Stimulated activated naive CD4-positive, alpha-beta T cell (primary cell): Measurements from ENCODE around the gene GATAD2B.

Source experiments
- DNase-seq, 6 experiments: peaks; one replicate each; lab custom pipeline; 2025; lab: John Stamatoyannopoulos, UW

Gene GATAD2B

DNA sequence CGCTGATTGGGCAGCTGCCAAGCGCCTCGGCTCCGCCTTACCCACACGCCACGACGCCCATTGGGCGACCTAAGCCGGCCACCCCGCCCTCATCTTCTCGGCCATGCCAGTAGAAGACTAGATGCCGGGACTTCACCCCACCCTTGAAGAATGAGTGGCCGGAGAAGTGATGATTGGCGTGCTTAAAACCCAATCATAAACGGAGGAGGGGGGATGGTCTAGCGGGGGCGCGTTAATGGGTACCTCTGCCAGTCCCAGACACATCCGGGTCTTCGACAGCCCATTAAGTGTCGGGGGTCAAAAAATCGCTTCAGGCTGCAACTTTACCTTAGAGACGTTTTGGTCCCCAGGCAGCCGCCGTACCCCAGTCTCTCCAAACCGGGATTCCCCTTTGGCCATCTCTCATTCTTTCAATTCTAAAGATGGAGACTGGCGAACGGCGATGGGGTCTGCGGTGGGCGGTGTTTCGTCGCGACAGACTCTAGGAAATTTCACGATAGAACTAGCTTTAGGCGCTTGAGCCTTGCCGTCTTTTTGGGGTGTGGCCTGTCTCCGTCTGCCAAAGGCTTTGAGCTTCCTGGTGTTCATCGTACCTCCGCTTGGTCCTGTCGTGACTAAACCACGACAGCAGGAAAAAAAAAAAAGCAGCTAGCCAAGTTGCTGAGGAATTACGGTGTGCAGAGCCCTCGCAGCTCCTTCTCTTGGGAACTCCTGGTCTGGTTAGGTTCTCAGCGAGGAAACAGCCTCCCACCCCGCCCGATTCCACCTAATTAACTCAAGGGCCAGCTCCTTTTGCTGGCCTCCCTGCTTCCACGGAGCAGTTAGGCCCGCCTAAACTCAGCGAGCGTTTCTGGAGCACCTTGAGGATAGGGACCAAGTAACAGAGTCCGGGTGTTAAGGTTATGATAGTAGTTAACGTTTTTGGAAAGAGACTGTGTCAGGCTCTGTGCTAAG is at the start of gene GATAD2B:
TSS of gene GATAD2B (minus strand) at position 1 of the 954 bp plus-strand sequence. CDS start 94,625 bp downstream, outside the sequence.
- DNase-seq, result peak; percentile 98 to 100 (median 99)

DNA sequence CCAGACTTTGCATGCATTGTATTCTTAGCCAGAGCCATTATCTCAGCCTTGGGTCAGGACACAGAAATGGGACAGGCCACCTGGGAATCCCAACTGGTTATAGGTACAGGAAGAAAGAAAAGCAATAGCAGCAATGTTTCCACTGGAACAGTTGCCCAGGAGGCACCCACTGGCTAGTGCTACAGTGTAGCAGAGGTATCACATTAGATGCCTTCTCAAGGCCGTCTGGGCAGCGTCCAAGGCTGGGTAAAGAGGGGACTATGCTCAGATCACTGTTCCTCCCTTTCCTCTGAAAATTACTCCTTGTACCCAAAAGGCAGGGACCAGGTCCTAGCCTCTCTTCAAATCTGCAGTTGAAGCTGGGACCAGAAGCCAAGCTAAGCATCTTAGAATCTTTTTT is 47.6 kb upstream of the GATAD2B start:
- DNase-seq, result no peak

DNA sequence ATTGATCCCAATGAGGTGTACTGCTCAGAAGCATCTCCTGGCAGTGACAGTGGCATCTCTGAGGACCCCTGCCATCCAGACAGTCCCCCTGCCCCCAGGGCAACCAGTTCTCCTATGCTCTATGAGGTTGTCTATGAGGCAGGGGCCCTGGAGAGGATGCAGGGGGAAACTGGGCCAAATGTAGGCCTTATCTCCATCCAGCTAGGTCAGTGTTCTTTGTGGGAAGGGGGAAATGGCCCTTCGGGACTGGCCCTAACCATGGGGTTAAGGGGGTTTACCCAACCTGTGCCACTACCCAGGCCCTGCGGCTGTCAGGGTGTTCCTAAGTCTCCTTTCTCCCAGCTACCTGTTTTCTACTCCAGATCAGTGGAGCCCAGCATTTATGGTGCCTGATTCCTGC is 46.2 kb upstream of the GATAD2B start:
- no peak for DNase-seq

DNA sequence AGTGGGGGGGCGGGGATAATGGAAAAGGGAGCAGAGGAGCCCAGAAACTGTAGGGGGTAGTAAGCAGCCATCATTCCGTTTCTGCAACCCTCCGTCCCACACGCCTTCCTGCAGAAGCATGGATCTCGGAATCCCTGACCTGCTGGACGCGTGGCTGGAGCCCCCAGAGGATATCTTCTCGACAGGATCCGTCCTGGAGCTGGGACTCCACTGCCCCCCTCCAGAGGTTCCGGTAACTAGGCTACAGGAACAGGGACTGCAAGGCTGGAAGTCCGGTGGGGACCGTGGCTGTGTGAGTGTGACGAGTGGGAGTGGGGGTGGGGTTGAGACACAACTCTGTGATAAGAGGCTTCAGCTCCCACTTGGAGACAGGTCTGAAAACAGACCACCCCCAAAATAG is 45.6 kb upstream of the GATAD2B start:
- DNase-seq, result no peak

DNA sequence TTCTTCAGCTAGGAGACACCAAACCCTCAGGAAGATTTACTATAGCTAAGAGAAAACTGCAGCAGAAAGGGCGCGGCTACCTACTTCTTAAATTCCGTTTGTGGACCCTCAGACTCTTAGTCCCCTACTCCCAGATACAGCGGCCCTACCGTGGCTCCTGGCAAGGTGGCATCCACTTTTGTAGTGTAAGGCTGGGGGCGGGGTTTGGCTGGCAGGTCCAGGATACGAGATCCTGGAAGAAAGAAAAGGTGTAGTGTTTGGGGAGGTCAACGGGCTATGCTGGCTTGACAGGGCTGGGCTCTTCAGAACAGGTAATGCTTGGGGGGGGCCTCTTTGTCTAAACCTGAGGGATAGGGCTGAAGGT is 45.2 kb upstream of the GATAD2B start:
- DNase-seq, result peak in 1 of 6 experiments; percentile 45

DNA sequence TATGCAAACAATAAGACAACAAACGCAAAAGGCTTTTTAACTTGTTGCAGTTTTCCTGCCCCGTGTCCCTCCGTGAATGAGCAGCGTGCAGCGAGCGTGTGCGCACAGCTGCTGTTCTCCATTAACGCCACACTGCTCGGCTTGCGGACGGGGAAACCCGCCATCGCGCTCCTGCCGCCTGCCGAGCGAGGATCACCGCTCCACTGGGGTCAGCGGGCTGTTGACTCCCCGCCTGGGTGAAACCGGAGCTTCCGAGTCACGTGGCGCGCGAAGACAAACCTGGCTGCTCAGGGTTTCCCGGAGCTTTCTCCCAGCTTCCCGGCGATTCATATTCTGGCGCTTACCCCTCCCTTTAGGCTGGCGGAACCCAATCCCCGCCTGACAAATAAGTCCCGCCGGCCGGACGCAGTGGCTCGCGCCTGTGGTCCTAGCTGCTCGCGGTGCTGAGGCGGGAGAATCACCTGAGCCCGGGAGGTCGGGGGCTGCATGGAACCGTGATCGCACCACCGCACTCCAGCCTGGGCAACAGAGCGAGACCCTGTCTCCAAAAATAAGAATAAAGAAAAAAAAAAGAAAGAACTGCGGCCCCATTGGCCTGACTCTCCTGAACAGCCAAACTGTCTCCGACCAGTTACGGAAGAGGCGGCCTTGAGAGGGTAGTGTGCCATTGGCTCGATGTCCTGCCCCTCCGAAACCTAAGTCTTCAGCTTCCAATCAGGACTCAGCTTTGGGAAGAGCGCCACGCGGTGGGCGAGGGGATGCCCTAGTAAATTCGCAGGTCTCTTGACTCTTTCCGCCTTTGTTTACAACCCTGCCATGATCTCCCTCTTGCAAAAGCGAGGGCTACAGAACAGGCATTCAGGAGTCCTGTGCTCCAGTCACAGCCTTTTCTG is 44.6 kb upstream of the GATAD2B start, which contains the start of gene CREB3L4:
TSS of gene CREB3L4 (plus strand) at position 796 of the 893 bp plus-strand sequence. CDS start 624 bp downstream, outside the sequence.
- peak; percentile 69 to 87 (median 81) for DNase-seq

DNA sequence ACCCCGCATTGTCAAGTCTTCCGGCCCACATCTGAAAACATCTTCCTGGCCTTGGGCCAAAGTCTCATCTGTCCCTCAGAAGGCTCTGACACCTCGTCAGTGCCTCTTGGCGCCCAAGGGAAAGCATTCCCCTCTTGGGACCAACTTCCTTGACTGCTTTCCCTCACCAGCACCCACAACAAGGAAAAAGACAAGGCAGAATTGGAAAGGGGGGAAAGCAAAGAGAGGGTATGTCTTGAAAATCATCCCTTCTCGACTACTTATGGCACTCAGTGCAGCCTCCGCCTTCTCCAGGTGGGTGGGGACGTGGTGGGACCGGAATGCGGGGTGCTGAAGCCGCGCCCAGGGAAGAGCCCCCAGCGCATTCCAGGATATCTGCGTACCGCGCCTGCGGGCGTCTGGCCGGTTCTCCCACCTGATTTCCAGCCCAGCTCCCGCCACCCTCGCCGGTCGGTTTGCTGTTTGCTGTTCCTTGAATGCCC is 41.1 kb upstream of the GATAD2B start:
- peak in 1 of 6 experiments; percentile 42 for DNase-seq

DNA sequence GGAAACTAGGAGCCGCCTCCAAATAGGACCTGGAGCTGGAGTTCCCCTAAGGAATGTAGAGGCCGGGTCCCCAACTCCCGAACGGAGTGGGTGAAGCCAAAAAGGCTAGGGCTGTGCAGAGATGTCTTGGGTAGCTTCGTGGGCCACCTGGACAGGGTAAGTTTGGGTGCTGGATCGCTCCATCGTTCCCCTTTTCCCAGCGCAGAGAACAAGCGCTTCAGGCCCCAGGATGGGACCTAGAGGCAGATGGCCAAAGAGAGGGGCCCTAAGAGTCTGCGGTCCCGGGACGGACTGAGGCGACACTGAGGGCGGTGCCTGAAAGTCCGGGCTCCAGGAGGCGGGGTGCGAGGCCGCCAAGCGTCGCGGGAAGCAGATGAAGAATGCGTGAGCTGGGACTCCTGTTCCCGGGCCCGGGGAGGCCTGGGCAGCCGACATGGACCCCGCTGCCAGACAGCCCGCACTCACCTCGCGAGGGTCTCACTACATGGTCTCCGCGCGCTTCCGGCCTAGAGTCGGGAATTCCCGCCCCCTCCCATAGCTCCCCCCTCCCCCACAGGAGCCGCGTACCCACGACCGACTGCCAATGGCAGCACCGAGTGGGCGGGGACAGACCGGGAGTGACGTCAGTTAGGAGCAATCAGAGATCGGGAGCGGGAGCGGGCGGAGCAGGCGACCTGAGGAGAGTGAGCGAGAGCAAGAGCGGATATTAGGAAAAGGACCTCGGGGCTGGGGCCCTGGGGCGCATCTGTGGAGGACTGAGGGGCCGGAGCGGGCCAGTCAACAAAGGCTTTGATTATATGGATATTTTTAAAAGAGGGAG is 40.5 kb upstream of the GATAD2B start, which contains the start of gene SLC39A1:
TSS of gene SLC39A1 (minus strand) at position 508 of the 820 bp plus-strand sequence. CDS start 822 bp downstream, outside the sequence.
- peak; percentile 80 to 97 (median 90) for DNase-seq

DNA sequence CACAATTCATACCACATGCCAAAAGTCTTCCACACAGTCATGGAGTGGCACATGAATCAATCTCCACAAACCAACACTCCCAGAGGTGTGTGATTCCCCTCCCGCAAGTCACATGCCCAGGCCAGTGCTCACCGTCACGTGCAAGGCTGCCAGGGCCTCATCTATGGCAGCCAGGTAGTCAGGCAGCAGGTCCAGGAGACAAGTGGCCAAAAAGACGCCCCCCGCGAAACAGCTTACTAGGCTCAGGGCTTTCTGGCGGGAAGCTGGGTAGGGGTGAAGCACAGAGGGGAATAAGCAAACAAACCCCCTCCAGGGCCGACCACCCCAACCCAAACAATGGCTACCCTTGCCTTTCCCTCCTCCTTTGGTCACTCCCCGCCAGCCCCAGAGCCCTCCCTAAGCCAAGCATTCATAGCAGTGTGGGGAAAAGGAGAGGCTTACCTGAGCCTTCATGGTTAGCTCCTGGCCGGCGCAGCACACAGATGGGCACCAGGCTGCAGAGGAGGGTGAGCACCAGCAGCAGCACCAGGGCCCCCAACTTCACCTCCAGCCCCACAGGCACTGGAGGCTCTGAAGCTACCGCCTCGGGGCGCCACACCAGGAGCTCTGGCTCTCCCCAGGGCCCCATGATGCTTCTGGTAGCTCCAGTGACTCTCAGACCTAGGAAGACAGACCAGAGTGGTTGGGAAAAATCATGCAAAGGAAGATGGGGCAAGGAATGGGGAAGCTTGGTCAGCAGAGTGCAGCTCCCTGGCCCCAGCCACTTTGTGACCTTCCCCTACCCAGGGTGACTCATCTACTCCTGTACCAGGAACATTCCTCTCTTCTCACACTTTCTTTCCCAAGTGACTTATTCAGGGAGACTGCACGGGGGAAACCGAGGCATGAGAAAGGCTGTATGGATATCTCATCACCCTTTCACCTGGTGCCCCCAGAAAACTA is 39.6 kb upstream of the GATAD2B start:
- no peak for DNase-seq

DNA sequence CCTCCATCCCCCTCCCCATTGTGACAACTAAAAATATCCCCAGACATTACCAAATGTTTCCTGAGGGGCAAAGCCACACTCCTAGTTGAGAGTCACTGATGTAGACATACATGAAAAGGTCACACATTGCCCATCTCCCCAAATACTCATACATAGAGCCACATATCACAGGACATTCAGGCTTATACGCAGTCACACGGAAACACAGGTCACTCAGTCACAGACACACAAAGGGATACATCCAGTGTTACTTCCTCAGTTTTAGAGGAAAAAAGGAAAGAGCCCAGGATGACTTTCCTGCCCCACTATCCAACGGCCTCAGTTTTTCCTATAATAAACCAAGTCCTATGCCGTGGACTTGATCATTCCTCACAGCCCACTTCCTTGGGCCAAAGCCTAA is 38.6 kb upstream of the GATAD2B start:
- DNase-seq, result no peak

DNA sequence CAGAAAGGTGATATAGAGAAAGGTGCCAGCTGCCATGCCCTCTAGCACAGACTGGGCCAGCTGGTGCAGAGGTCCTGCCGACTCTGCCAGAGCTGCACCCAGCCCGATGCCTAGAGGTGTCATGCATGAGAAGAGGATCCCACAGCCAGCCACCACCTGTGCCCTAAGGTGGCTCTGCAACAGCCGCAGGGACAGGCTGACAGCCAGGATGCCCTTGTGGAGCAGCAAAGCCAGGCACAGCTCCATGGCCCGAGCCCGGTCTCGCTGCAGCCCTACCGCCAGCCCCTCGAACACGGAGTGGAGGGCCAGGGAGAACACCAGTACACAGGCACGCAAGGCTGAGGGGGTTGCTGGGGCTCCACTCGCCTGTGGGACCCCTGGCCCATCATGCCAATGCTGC is 37.4 kb upstream of the GATAD2B start:
- no peak for DNase-seq

DNA sequence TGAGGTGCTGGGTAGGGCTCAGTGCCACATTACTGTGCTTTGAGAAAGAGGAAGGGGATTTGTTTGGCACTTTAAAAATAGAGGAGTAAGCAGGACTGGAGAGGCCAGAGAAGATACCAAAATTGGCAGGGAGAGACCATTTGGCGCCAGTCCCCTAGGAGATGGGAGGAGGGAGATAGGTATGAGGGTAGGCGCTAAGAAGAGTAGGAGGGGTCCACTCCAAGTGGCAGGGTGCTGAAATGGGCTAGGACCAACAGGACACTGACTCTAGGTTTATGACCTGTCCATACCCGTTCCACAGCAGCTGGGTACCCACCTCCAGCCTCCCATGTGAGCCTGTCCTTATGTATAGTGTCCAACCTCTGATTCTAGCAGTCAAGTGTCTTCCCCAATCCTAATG is 36.7 kb upstream of the GATAD2B start:
- no peak for DNase-seq

DNA sequence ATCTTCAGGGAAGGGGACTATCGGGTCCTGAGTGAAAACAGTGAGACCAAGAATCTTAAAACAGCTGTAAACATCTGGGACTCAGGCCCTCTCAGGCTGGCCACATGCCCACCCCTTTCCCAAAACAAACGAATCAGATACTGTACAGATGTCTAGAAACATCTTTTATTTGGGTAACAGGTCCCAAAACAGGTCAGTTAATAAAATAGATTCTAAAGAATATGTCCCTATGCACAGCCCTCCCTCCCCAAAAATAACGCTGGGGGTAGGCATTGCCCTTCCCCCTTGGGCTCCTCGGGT is 36.1 kb upstream of the GATAD2B start:
- no peak for DNase-seq

DNA sequence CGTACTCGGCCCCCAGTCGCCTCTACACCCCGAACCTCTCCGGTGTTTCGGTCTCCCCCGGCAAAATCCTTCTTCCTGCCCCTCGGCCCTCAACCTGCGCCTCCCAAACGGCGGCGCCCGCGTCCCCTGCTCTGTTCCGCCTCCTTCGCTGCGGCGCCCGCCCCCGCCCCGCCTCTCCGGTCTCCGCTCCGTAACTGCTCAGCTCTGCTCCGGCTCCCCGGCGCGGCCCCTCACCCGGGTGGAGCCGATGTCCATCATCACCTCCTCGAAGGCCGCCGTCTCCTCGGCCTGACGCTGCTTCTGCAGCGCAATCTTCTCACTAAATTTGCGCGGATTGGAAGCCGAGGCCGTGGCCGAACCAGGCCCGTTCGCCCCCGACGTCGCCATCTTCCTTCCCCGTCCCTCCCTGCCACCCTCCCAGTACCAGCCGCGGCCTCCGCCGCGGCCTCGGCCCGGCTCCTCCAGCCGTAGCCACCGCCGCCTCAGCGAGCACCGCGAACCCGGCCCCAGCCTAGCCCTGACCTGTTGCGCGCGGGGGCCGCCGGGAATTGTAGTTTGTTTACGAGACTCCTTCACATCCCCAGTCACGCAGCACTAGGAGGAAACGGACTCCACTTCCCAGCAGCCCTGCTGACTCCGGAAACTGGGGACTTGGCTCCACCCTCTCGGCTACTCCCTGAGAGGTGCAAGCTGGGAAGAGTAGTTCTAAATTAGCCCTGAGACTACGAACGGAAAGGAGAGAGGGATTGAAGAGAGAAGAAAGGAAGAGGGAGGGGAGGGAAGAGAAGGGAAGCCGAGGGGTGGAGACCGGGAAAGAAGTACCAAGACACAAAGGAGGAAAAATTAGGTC is 35.6 kb upstream of the GATAD2B start, which contains the start of gene CRTC2:
TSS of gene CRTC2 (minus strand) at position 502 of the 850 bp plus-strand sequence. CDS start at position 387, 115 bp downstream.
- DNase-seq, result peak; percentile 93 to 97 (median 95)

DNA sequence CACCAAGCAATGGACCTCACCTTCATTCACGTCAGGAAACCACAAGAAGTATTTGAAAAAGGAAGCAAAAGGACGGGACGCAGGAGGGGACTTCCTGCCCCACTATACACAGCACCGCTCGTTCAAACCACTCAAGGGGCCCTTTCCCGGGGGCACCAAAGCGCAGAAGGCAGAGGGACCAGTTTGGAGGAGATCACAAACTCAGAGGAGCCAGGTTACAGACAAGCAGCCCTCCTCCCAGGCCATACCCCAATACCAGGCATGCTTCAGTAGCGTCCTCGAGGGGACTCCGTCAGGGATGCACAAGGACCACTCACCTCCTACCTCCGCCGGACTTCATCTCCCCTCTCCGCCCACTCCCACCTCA is 35.0 kb upstream of the GATAD2B start:
- DNase-seq, result peak in 4 of 6 experiments; percentile 29 to 72 (median 36)

DNA sequence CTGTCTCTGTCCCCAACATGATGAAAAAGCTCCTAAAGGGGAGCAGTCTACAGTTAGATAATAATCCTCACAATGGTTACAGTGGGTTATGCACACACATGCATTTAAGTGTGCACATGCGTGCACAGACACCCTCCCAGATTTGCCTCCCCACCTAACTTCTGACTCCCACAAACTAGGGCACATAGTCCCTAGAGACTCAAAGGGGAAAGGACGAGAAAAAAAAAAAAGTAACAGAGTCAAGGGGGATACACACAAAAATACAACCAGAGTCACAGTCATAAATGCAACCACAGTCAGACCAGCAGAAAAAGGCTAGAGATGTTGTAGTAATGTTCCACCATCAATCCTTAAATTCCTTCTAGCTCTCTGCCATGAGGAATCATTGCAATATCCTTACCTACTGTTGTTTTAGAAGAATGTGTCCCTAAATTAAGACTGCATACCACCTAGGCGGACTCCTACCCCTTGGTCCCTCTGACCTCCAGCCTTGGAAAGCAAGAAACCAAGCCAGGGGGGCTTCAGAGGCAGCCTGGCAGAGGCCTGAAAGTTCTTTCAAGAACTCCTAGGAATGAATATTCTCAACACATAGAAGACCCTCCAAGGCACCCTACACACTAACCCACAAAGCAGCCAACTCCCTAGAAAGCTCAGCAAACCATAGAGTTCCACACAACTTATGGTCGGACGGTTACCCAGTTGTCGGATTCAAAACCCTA is 34.4 kb upstream of the GATAD2B start:
- no peak for DNase-seq

DNA sequence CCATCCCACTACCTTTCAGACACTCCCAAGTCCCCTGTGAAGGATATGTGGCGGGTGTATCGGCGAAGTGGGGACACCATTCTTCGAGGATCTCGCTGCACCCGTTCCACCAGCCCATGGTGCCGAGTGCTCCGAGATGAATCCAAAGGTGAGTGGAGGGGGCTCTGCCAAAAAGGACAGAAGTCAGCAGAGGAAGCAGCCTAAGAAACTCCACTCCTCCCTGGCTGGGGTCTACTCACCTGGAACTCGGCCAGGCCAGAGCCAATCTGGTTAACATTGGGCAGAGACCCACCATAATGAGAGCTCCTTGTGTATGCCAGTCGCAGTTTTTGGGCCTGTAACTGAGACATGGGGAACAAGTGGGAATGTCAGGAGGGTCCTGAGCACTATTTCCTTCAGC is 32.1 kb upstream of the GATAD2B start:
- no peak for DNase-seq

DNA sequence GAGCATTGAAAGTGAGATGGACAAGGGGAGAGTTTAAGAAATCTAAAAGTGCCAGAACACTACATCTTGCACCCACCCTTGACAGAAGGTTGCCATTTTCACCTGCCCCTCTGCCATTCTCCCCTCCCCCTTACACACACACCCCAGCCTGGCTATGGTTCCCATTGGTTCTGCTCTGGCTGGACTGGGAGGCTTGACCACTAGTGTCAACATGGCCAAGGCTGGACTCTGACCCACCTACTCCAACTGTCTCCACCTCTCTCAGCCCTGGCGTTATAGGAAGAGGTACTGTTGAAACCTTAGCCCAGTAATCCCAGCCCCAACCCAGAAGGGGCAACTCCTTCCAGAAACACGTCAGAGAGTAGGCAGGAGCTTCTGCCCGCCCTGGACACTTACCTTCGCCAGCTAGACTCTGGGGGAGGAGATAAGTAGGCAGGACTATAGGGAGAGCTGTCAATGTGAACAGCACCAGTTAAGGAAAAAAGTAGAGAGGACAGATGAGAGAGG is 31.1 kb upstream of the GATAD2B start:
- DNase-seq, result no peak
